PC-3 (cell line): Measurements from ENCODE around the gene GPRIN3.

Source experiments
- EZH2 ChIP-seq: fragments of 300-600 bp; sonication (generic); IDR thresholded peaks from one replicate; pipeline ENCODE4 v1.6.1; 2017; ENCODE audit warnings: antibody characterized with exemption, mild to moderate bottlenecking, low read length; ENCODE audit not compliant: unreplicated experiment
- TF ChIP-seq, protein P1 (sequence below): fragments of 300-600 bp; sonication (generic); conservative IDR thresholded peaks from 2 replicates; pipeline ENCODE4 v1.5.1; 2017; ENCODE audit warnings: antibody characterized with exemption, low read depth, mild to moderate bottlenecking, low read length

- TF ChIP-seq, protein P1, sequence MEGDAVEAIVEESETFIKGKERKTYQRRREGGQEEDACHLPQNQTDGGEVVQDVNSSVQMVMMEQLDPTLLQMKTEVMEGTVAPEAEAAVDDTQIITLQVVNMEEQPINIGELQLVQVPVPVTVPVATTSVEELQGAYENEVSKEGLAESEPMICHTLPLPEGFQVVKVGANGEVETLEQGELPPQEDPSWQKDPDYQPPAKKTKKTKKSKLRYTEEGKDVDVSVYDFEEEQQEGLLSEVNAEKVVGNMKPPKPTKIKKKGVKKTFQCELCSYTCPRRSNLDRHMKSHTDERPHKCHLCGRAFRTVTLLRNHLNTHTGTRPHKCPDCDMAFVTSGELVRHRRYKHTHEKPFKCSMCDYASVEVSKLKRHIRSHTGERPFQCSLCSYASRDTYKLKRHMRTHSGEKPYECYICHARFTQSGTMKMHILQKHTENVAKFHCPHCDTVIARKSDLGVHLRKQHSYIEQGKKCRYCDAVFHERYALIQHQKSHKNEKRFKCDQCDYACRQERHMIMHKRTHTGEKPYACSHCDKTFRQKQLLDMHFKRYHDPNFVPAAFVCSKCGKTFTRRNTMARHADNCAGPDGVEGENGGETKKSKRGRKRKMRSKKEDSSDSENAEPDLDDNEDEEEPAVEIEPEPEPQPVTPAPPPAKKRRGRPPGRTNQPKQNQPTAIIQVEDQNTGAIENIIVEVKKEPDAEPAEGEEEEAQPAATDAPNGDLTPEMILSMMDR: no peak
- no peak for TF ChIP-seq EZH2
Observed at GRCh38 chr4:89293299-89293698, 14.3 kb downstream of the GPRIN3 start.
